ENCODE results near the gene ERC2.

The ERC2 gene

DNA sequence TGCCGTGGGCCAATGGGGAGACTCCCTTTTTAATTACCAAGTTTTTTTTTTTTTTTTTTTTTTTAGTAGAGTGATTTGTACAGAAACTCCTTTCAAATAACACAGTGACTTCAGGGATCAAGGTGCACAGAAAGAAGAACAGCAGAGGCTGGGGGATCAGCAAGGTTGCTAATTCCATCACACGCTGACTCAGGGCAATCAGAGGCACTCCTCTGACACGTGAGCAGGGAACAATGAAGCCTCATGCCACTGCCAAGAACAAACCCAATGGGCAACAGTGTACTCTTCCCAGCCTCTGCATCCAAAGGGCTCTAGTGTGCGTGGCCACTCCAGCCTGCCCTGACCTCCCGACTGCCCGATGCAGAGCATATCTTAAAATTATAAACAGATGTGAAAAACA lies 794.5 kb downstream of the ERC2 start:
- DNase-seq (ENCODE audit: low read depth): no peak

DNA sequence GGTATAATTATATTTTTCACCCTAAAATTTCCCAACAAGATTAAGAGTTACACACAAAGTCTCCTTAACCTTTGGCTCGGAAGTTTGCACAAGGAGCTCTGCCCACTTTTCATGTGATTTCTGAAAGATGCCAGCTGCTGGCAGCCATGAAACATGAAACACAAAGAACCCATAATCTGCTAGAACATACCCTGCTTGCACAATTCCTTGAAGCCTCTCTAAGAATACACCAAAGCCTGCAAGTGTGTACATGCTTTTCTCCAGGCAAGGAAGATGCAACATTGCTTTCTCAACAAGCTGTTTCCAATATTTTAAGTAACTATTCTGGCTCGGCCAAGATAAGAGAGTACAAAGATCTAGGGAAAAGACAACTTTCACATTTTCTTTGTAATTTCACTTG lies 799.1 kb downstream of the ERC2 start:
- no peak for DNase-seq (ENCODE audit: low read depth)

DNA sequence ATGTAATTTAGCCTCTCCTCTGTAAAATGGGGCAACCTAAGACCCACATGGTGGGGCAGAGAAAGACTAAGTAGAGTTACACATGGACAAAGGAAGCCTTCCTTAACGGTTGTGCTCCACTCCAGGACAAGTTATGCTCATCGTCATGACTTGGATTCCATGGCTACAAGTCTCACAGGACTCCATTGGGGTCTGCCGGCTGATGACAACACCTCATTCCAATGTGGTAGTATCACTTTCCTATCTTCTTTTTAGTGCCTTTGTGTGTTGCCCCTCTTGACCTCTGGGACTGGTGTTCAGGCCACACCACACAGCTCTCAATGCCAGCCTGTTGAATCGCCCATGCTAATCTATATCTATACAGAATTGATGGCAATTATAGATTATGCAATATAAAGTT lies 799.9 kb downstream of the ERC2 start:
- DNase-seq (ENCODE audit: low read depth): no peak

DNA sequence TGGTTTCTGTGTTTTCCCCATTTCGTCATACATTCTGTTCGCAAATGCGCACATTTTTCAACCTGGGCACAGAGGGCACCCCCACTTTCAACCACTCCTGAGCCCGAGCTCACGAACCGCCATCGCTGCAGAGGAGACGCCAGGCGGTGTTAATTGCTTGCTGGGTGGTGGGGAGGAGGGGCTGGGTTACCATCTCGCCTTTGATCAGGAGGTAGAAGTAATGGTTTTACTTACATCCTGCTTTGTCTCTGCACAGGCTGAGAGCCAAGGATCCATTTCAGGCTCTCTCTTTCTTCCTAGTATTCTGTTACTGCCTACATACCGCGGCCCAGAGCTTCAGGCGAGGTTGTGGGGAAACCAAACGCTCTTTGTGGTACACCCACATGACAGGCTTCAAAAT lies 803.9 kb downstream of the ERC2 start:
- DNase-seq (ENCODE audit: low read depth): no peak

DNA sequence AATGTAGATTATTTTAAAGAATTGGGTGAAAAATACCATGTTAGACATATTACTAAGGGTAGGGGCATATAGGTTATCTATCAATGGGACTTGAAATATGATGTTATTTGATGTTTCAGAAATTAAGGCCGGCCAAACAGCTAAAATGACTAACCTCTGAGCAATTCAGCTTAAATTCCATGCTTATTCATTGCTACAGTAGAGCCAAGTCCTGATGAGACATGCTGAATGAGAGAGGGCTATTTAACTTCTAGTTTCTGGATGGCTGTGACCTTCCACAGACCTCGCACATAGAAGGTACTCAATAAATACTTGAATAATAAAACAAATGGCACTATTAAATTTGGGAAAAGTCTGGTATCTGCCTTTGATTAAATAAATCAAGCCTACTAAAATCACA lies 805.6 kb downstream of the ERC2 start:
- DNase-seq (ENCODE audit: low read depth): no peak

DNA sequence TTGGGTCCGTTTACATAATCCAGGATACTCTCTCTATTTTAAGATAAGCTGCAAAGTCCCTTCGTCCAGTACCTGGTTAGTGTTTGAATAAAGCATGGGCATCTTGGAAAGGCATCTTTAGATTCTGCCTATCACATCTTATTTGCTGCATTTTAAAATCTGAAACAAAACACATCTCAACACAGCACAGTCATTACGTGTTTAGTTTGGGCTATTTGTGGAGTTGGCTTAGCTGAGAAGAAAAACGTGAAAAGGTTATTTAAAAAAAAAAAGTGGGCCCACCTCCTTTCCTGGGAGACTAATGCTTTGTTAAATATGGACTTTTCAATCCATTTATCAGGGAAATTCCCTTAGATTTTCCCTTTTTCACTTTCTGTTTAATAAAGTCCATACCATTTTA lies 806.7 kb downstream of the ERC2 start:
- no peak for DNase-seq (ENCODE audit: low read depth)

DNA sequence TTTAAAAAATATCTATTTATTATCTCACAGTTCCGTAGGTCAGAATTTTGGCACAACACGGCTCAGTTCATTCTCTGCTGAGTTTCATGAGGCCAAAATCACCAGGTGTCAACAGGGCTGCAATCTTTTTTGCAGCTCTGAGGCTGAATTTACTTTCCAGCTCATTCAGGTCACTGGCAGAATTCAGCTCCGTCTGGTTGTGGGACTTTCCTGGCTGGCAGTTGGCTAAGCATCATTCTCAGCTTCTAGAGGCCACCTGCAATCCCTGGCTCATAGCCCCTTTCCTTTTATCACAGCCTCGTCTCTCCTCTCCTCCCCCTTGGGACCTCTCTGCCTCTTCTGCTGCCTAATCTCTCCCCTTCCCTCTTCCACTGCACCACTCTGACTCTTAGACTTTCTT lies 807.1 kb downstream of the ERC2 start:
- no peak for DNase-seq (ENCODE audit: low read depth)

DNA sequence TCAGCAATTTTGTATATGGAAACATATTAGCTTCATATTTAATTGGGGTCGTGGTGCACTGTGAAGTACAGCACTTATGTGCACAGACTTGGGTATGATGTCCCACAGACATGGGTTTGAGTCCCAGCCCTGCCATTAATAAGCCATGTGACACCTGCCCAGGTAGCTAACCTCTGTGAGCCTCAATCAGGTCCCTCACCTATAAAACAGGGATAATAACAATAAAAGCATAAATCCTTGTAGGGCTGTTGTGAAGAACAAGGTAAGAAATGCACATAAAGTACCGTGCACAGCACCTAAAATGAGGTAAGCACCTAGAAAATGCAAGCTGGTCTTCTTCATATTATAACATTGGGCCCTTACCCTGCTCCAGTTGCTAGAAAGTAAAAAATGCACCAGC lies 807.6 kb downstream of the ERC2 start:
- no peak for DNase-seq (ENCODE audit: low read depth)

DNA sequence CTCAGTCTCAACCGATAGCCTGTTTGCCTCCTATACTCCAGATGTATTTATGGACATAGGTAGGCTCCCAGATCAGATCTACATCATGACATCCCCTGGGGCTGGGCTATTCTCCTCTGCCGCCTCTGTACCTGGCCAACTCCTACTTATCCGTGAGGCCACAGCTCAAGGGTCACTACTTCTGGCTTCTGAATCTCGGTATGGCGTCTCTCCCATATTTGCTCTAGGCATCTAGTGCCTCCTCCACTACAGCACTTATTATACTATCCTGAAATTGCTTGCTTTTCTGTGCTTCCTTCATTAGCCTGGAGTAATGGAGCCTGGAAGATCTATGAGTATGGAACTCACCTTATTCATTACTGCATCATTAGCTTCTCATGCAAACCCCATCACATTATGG lies 808.6 kb downstream of the ERC2 start:
- DNase-seq (ENCODE audit: low read depth): no peak

DNA sequence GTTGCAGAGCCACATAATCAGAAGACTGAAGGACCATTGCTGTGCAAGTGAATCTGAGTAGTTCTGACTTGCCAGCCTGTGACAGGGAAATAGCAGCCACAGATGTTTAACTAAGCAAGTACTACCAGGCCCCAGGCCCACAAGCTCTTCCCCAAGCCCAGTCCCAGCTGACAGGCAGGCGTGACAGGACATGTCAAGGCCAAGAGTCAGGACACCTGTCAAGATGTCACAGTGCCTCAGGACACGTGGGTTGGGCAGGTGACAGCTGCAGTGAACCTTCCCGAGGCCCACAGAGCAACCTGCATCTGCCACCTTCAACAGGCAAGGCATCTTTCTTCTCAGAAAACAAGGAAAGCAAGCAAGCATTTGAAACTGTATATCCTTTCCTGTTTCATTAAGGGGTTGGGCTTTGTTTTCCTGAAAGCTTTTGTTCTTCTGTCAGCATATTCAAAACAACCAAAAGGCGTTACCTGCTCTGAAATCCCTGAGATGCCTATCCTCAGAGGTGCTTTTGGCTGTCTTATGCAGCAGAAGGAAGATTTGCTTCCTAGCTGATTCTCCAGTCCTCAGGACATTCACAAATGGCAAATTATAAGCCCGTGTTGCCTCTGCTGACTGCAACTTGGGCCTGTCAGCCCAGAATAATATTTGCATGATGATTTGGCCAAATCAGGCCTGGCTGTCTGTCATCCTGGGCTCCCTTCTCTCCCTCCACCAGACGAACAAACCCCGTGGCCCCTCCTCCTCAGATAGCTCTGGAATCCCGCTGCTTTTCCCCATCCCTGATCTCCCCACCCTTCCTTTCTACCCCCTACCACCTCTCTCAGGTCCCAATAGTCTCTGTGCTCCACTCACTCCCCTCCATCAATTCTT lies 809.3 kb downstream of the ERC2 start:
- no peak for DNase-seq (ENCODE audit: low read depth)

DNA sequence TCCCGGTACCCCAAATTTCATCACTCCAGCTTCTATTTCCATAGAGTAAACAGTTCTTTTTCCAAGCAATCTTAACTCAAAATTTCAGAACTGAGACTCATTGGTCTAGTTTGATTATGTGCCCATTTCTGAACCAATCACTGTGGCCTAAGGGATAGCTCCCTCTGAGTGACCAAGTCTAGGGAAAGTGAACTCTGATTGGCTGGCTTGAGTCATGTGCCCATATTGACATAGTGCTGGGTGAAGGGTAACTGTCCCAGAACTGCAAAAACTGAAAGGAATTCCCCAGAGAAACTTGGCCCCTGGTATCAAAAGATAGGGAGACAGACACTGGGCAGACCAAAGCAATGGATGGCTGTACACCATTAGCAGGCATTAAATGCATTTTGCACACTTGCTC lies 810.0 kb downstream of the ERC2 start:
- no peak for DNase-seq (ENCODE audit: low read depth)

DNA sequence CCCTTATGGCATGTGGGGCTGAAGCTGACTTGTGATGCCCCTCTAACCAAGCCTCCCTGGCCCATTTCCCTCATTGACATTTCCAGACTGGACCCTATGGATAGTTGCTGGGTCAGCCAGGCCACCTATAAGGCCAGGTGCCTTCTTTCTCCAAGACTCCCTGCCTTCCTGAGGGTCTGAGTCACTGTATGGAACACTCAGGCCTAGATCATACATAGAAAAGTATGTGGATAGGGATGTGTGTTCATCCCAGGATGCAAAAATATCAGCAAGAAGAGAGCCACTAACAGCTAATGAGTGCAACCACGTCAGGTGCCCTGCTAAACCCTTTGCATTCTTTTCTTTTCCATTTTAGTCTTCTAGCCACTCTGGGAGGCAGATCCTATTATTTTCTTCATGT lies 812.7 kb downstream of the ERC2 start:
- DNase-seq (ENCODE audit: low read depth): no peak

DNA sequence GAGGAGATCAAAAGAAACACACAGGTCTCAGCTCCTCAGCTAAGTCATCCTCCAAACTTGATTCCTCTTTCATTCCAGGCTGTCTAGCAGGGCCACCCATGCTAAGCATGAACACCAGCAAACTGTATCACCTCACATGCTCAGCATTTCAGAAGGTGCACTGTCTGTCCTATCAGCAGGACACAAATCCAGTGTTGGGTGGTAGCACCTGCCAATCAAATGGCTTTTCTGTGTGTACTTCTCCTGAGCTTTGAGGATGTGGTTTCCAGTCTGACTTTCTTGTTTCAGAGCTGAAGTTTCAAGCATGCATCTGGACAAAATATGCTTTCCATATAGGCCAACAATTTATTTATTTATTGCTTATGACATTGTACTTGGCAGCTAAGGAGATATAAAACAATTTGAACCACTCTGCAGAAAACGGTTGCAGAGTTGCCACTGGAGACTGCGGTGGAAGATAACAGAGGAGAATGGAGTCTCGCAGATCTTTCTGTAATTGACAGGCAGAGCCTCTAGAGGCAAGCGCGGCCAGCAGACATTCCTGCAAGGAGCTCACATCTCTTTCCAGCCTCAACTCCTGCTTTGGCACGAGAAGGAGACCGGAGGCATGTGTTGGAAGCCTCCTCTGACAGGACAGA lies 814.0 kb downstream of the ERC2 start:
- no peak for DNase-seq (ENCODE audit: low read depth)

DNA sequence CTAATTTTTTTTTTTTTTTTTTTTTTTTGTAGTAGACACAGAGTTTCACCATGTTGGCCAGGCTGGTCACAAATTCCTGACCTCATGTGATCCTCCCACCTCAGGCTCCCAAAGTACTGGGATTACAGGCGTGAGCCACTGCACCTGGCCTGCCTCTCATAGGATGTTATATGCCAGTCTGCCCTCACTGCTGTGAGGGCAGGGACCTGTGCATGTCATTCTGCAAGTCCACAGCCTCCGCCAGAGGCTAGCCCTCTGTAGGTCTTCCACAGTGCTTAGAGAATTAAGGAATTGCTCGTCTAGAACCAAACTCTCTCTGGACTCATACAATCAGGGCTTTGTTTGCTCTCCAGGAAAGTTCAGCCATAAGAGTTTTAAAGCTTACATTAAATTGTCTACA lies 817.3 kb downstream of the ERC2 start:
- DNase-seq (ENCODE audit: low read depth): no peak

DNA sequence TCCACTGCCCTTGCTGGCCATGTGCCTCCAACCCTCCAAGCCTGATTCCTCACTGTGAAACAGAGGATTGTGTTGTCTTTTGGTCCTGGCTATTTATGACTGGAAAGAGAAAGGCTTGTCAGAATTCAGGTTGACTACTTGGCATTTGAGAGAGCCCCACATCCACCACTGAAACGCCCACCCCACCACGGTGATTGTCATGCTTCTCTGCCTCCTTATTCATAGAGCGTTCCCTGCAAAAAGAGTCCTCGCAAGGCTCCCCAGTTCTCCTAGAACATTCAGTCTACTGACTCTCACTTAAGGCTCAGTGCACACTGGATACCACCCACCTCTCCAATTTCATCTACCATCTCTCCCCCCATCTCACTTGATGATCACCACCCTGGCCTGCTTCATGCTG lies 818.3 kb downstream of the ERC2 start:
- DNase-seq (ENCODE audit: low read depth): no peak

DNA sequence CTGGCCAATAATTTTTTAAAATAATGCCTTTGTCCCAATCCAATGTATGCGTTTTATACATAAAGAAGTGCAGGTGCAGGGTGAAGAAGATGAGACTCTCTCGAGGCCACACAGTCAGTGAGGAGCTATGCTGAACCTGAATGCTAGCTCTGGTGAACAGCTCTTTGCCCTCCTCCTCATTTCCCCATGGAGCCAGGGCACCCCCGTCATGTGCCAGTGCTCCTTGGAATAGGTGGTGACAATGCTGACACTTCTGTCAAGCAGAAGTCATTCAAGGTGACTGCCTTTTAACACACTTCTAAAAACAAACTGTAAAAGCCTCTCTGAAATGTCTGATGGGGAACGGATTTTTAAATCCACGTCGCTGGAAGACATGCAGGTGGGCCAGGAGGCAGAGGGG lies 818.7 kb downstream of the ERC2 start:
- DNase-seq (ENCODE audit: low read depth): no peak

DNA sequence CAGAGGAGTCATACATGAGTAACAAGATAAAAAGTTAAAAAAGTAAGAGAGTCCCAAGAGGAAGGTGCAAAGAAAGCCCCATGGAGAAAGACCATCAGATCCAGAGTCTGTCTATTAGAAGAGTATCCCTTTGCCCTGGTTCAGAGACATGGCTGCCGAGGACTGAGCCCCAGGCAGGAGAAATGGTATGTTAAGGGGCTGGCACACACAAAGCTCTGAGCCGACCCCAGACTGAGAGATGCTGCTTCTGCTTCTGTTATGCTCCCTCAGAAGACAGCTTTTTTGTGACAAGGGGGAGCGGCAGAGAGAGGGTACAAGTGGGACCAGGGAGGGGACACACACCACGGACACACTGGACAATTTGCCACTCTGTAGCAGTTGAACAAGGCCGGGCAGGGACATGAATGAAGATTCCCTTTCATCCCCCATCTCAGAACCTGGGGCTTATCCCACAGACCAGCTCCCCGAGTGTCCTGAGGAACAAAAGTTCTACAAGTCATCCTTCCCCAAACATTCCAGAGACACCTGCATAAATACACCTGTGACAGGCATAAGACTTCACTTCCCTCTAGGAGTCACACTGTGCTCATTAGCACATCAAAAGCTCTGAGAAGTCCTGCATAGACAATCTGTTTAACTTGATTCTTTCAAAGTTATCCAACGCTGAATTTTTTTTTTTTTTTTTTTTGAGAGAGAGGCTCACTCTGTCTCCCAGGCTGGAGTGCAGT lies 819.5 kb downstream of the ERC2 start:
- no peak for DNase-seq (ENCODE audit: low read depth)

DNA sequence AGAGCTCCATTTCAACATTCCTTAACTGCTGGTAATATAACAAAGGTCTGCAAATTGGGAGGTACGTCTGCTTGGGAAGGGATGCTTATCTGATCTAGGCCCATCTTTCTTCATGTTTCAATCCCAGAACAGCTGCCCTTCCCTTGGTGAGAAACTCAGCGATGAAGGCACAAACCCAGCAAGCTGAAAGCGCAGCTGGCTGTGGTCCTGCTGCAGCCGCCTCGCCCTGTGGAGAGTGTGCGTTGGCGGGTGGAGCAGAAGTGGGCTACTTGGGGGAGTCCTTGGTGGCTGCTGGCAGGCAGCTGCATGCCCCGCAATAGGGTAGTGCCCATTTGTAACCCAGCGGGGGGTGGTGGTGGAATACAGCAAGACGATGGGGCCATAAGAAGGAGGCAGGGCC lies 820.6 kb downstream of the ERC2 start:
- no peak for DNase-seq (ENCODE audit: low read depth)

DNA sequence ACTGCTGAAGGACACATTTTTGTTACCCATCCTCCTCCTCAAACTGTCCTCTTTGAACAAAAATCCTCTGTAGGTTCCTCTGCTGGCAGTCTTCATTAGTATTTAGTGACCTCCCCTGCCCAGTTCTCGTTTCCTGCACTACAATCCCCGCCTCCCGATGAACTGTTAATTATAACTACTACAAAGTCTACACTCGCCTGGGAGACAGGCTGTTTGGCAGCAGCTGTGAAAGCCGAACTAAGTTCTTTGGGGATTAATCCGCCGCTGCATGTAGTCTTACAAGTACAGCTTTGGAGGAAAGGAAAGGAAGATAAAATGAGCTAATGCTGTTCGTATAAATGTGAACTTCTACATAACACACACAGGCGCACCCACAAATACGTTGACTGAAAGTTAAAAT lies 821.2 kb downstream of the ERC2 start:
- no peak for DNase-seq (ENCODE audit: low read depth)

DNA sequence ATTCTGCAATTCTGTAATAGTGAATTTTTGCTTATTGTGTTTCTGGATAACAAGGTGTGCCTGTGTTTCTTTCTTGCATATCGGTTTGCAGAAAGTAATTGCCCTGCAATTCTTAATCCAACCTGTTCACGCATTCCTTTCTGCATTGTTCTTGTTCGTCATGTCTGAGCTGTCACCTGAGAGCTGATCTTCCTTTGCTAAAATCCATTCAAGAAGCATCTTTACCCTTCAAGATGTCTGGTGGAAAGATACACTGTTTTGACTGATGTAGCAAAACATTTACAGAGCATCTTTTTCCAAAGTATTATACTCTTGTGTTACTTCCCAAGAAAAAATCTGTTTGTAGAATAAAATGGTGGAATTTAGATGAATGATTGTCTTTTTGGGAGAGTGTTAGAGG lies 822.1 kb downstream of the ERC2 start:
- no peak for DNase-seq (ENCODE audit: low read depth)

DNA sequence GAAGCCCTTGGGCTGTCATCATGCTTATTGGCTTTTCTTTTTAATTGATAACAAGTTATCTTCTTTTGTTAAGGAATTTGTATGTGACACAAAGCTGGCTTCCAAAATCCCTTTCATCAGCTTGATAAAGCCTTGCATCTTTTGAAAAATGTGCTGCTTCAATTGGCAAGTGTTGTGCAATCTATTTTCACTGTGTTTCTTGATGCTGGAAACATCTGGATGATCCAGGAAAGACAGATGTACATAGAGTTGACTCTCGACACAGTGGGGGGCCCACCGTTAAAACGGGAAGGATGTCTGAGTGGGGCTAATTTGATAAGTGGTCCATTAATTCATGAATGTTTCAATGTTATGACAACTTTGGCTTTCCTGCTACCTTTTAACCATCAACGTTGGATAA lies 822.8 kb downstream of the ERC2 start:
- no peak for DNase-seq (ENCODE audit: low read depth)

DNA sequence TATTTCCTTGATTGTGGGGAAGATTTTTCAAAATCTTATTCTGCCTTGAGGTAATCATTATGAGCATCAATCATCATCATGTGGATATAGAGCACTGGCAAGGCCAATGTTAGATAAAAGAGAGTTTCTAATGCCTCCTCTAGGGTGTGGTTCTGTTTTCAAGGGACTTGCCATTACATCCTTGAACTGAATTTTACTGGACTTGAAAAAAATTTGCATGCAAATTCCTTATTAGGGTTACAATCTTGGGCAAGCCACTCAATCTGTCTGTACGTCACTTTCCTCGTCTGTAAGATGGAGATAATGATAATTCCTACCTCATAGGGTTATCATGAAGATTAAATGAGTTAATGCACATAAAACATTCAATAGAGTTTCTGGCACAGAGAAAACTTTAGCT lies 825.0 kb downstream of the ERC2 start:
- no peak for DNase-seq (ENCODE audit: low read depth)

DNA sequence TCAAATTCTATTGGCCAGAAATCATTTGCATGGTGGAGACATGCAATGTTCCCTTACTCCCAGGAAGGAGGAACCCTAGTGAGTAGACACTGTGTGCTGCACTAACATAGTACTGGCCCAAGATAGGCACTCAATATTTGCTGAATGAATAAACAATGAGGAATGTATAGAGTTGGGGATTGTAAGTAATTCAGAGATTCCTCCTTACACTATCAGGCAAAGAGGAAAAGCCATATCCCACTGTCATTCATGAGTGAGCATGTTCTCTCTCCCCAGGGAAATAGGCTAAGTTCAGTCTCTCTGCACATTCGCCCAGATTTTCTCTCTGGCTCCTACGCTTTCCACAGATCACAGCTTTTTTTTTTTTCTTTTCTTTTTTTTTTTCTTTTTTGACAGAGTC lies 826.3 kb downstream of the ERC2 start:
- no peak for DNase-seq (ENCODE audit: low read depth)

Measured in CMK (cell line).